Mesenteric fat pad (tissue), 1 donor: ENCODE results near the gene FARP1. TPM values are rescaled to one million over a fixed set of nuclear protein-coding genes. Genes with fewer than 3 reads are reported as not detected.
"Not testable (repeated sequence)": the region's sequence is repeated elsewhere in the genome, so short reads cannot be mapped to it uniquely, and the experiment has no call there.

Experiments used
- DNase-seq: peaks from one replicate; pipeline ENCODE4 v3.0.0-alpha.2; 2020; ENCODE audit warnings: low spot score
- total RNA-seq: library from RNA; stranded (reverse); fragmentation: NEBNext Ultra II Directional; extraction: Animal tissue kit (Norgen Biotek cat#: 25700); gene quantifications from one replicate; pipeline ENCODE4 v1.2.1, GENCODE V29; 2021
- donor health status: DM: yes; HTN: yes; CAD: no.

FARP1 gene
- total RNA-seq, 1 donor from 2014 or later: 42.5 TPM

DNA sequence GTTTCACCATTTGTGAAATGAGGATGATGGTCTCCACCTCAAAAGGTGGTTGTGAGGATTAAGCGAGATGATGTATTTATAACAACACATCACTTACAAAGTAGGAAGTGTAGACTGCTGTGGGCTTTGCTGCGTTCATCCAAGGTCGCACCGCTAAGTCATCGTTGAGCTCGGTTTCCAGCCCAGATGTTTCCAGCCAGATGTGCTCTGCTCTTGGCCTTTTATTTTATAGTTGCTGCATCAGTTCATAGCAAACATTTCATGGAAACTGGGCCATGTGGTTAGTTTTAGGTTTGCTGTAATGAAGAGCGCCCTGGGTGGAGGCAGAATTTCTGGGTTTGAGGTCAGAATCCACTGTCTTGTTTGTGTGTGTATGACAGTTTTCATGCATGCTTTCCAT lies 110.6 kb downstream of the FARP1 start:
- no peak for DNase-seq

DNA sequence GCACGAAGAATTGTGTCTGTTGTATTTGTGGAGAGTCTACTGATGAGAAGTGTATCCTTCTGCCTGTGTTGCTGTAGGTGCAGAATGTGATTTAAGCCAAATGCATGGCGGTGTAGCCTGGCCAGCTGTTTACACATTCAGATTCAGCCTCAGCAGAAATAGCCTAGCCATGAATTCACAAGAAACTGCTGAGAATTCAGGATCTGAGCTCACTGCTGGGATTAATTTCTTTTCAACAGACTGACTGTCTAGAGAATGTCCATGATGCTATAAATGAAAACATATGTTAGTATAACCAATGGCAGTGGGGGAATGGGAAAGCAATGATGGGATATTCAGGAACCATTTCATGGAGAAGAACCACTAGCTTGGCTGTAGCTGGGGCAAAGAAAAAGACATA lies 111.6 kb downstream of the FARP1 start:
- DNase-seq: no peak

DNA sequence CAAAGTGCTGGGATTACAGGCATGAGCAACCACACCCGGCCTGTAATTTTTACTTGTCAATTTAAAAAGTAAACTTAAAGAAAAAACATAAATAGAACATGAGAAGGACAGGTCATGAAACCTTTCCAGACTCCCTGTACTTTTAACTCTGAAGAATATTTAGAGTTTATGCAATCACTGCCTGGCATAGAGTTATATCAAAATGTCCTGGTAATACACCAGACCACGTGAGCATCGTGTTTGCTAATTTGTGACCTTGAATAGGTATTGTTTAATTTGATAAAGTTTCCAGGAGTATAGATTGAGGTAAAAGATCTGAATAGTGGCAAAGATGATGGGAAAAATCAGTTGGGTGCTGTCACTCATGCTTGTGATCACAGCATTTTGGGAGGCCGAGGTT lies 115.3 kb downstream of the FARP1 start:
- no peak for DNase-seq

GRCh38 chr13:98260357-98261164 lies 117.7 kb downstream of the FARP1 start:
- DNase-seq: no peak

- no peak for DNase-seq
These were observed 118.3 kb downstream of the FARP1 start for GRCh38 chr13:98261165-98261702.

- DNase-seq: no peak
These were observed 119.4 kb downstream of the FARP1 start for GRCh38 chr13:98262292-98262691.

DNA sequence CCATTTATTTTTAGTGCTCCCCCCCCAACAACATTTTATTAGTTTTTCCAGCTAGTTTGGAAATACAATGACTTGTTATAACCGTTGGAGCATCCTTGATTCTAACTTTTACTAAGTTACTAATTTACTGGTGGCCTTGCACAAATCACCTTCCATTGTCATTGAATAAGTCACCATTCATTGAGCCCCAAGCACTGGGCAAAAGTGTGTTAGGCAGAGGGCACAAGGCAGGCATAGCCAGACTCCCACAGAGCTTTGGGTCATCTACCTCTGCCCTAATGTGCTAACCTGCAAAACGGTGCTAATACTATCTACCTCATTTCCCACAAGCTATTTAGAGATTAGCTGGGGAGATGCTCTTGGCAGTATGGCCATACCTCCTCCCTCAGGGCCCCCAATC lies 120.9 kb downstream of the FARP1 start:
- no peak for DNase-seq

GRCh38 chr13:98264877-98265276 lies 122.0 kb downstream of the FARP1 start:
- DNase-seq: no peak

- DNase-seq: no peak
These were observed 123.0 kb downstream of the FARP1 start for GRCh38 chr13:98265692-98266551.

- no peak for DNase-seq
These were observed 124.4 kb downstream of the FARP1 start for GRCh38 chr13:98267080-98267912.

GRCh38 chr13:98269386-98269785 lies 126.5 kb downstream of the FARP1 start:
- DNase-seq: no peak

DNA sequence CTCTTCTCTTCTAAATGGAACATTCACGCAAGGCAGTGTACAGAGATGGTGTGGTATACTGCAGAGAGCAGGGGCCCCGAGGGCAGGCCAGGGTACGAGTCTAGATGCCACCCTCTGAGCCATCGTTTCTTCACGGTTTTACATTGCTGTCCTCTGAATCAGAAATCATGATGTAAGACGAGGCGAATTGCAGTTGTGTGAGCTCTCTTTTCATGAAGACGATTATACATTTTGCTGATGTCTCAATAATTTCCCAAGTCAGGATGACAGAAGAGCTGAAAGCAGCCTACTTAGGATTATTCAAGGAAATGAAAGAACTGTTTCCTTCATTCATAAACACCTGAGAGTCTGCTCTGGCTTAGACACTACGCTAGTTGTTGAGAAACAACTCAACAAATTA lies 127.9 kb downstream of the FARP1 start:
- DNase-seq: no peak

- not testable (repeated sequence) for DNase-seq
These were observed 128.8 kb downstream of the FARP1 start for GRCh38 chr13:98271646-98272045.

DNA sequence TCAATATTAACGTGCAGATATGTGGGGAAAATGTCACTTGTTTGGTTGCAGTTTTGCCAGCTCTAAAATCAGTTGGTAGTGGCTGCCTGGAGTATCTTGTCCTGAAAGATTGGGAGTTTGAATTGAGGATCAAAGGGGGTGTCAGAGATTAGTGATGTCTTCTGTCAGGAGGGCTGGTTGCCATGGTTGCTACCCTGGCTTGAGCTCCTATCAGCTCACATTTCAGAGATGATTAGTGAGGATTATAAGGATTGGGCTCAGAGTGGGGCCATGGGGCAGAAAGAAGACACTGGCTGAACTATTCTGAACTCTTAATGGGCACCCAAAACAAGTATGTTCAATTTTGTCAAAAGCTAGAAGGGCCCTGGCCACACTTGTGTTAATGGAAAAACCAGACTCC lies 129.7 kb downstream of the FARP1 start:
- DNase-seq: no peak

DNA sequence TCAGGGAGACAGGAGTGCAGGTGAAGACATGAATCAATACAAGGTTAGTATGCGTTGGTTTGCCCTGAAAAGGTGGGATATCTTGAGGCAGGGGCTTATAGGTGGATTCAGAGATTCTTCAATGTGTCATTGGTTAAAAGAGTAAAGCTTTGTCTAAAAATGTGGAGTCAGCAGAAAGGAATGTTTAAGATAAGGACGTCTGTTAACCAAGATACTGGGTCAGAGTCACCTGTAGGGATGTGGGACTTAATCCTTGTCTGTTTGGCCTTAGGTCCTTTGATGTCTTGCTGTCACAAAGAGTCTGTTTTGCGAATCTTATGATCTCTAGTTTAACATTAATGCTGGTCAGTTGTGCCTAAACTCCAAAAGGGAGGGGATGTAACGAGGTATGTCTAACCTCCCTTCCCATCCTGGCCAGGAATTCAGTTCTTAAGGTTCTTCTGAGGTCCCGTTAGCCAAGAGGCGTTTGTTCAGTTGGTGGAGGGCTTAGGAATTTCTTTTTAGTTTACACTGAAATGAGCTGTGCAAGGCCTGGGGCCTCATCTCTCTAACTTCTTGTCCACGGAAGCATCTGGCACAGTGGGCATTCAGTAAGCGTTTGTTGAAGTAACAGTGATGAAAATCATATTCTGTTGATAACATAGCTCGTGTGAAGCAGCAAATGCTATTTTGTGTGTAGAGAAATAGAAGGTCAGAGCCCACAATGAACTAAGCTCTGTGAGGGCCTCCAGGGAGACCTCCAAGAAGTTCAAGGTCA lies 130.4 kb downstream of the FARP1 start:
- DNase-seq: no peak

GRCh38 chr13:98273824-98274742 lies 131.2 kb downstream of the FARP1 start:
- no peak for DNase-seq

DNA sequence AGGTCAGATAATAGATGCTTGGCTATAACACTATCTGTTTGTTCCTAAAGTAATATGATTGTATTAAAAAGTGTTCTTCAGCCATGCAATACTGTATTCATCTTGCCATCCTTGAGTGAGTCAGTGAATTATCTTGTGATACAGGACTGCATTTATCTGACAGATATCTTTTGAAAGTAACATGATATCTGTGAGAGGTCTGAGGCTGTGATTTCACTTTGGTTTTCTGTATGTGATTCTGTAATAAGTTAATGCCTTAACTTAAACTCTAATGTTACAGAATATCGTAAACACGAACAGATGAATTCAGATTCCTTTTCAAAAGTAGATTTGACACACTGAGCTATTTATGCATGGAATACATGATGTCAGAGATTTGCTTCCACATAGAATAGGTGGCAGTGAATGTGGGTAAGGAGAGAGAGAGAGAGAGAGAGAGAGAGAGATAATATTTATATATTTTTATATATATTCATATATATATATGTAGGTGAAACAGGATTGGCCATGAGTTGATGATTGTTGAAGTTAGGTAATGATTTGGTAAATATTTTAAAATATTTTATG lies 132.1 kb downstream of the FARP1 start:
- no peak for DNase-seq

DNA sequence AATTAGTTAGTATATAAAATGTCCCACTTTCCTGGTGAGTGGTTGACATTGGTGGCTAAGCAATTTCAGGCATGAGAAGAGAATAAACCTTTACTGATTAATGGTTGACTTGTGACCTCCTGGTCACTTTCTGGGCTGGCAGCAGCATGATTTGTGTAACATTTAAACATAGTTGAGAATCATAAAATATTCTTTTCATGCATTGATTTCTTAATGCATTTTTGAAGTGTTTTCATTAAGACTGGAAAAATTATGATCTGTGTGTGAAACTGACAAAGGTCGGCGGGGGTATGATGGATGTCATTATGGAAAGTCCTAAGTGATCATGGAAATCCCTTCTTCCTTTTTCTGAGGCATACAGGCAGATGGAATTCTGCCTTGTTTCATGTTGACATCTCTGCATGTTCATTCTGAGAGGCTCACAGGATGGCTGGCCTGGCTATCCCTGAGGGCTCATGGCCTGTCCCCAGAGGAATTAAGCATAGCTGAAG lies 132.8 kb downstream of the FARP1 start:
- DNase-seq: no peak

DNA sequence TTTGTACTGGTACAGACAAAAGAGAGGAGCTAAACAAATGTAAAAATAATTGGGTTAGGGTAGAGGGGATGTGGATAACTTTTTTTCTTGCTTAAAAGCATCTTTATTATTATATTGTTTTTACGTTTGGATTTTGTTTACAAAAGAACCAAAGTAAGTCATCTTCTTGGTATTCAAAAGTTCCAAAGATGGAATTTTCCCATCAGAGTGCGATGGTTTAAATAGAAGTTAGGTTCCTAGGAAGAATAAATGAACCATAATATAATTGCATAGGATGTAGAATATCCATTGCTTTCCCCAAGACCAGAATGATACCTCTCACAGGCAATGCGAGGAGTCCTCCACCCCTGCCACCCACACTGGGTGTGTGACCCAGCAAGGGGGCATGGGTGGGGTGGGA lies 133.6 kb downstream of the FARP1 start:
- DNase-seq: no peak
